ENCODE data around the gene ERF.

ERF gene

GRCh38 chr19:42250666-42251531 is 4.0 kb downstream of the ERF start:
- peaks cover 20% of the 10 kb centered on the region for H3K36me3 ChIP-seq (ENCODE audit: insufficient read depth, low read length)
- peaks cover 25% of the 10 kb centered on the region for H3K4me1 ChIP-seq (ENCODE audit: insufficient read depth, low read length)
- no peaks in the 10 kb centered on the region for H3K27me3 ChIP-seq (ENCODE audit: insufficient read depth, low read length)
- no peaks in the 10 kb centered on the region for H3K9me3 ChIP-seq (ENCODE audit: low read length)
- H3K4me3 ChIP-seq (ENCODE audit: low read length) = no peak overlapping the region
- no peak overlapping the region for H2AFZ ChIP-seq (ENCODE audit: low read depth, low read length)

DNA sequence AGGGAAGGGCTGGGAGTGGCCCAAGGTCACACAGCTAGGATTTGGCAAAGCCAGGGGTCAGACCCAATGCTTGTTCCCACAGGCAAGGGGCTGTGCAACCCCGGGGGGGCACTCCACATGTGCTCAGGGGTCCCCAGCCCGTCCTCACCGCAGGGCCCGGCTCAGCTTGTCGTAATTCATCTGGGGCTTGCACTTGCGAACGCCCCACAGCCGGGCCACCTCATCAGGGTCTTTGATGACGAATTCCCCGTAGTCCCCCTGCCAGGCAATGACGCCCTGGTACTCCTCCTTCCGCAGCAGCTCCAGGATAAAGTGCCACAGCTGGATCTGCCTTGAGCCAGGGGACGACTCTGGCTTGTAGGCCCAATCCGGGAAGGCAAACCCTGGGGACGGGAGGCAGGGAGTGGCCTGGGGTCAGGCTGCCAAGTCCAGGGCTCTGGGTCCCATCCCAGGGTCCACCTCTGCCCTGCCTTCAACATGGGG is 4.7 kb downstream of the ERF start:
- Histone ChIP-seq H3K9me3 (ENCODE audit: low read length) (no peaks in the 10 kb centered on the region), H2AFZ (ENCODE audit: low read depth, low read length) (no peak overlapping the region), H3K4me3 (ENCODE audit: low read length) (no peak overlapping the region), H3K27me3 (ENCODE audit: insufficient read depth, low read length) (no peaks in the 10 kb centered on the region), H3K4me1 (ENCODE audit: insufficient read depth, low read length) (peaks cover 20% of the 10 kb centered on the region), H3K36me3 (ENCODE audit: insufficient read depth, low read length) (peaks cover 20% of the 10 kb centered on the region)

GRCh38 chr19:42249769-42250168 is 5.2 kb downstream of the ERF start:
- Histone ChIP-seq H3K4me1 (ENCODE audit: insufficient read depth, low read length) (peaks cover 19% of the 10 kb centered on the region), H3K4me3 (ENCODE audit: low read length) (no peak overlapping the region), H3K27me3 (ENCODE audit: insufficient read depth, low read length) (no peaks in the 10 kb centered on the region), H3K9me3 (ENCODE audit: low read length) (no peaks in the 10 kb centered on the region), H3K36me3 (ENCODE audit: insufficient read depth, low read length) (peaks cover 20% of the 10 kb centered on the region), H2AFZ (ENCODE audit: low read depth, low read length) (no peak overlapping the region)

DNA sequence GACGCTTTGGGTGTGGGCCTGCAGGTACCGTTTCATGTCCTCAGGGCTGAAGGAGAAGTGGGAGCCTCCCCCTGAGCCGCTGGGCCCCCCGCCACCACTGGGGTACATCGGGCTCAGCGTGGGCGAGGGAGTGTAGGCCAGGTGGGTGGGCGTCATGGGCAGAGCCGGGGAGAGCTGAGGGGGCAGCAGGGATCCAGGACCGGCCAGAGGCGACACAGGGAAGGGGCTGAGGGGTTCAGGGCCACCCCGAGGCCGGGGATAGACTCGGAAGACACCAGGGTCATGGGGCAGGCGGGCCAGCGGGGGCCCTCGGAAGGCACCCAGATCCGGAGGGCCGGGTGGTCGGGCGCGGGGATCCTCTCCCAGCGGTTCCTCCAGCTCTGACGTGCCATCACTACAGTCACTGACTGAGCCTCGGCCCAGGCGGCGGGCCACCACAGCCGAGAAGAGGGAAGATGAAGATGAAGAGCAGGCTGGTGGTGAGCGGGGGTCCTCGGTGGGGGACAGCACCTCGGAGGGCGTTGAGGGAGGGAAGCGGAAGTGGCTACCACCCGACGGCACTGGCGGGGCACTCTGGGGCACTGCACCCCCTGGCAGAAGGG is 5.7 kb downstream of the ERF start:
- Histone ChIP-seq H3K9me3 (ENCODE audit: low read length) (no peaks in the 10 kb centered on the region), H3K4me1 (ENCODE audit: insufficient read depth, low read length) (peaks cover 19% of the 10 kb centered on the region), H3K4me3 (ENCODE audit: low read length) (no peak overlapping the region), H3K36me3 (ENCODE audit: insufficient read depth, low read length) (peaks cover 20% of the 10 kb centered on the region), H2AFZ (ENCODE audit: low read depth, low read length) (no peak overlapping the region), H3K27me3 (ENCODE audit: insufficient read depth, low read length) (no peaks in the 10 kb centered on the region)

- Histone ChIP-seq H2AFZ (ENCODE audit: low read depth, low read length) (no peak overlapping the region), H3K9me3 (ENCODE audit: low read length) (no peaks in the 10 kb centered on the region), H3K27me3 (ENCODE audit: insufficient read depth, low read length) (no peaks in the 10 kb centered on the region), H3K4me3 (ENCODE audit: low read length) (no peak overlapping the region), H3K36me3 (ENCODE audit: insufficient read depth, low read length) (peaks cover 20% of the 10 kb centered on the region), H3K4me1 (ENCODE audit: insufficient read depth, low read length) (peaks cover 23% of the 10 kb centered on the region)
These were observed 6.4 kb downstream of the ERF start for GRCh38 chr19:42248270-42249148.

GRCh38 chr19:42247640-42248199 is 7.2 kb downstream of the ERF start:
- peaks cover 16% of the 10 kb centered on the region for H3K4me1 ChIP-seq (ENCODE audit: insufficient read depth, low read length)
- peaks cover 20% of the 10 kb centered on the region for H3K36me3 ChIP-seq (ENCODE audit: insufficient read depth, low read length)
- H3K9me3 ChIP-seq (ENCODE audit: low read length) = no peaks in the 10 kb centered on the region
- H3K4me3 ChIP-seq (ENCODE audit: low read length) = no peak overlapping the region
- no peaks in the 10 kb centered on the region for H3K27me3 ChIP-seq (ENCODE audit: insufficient read depth, low read length)
- H2AFZ ChIP-seq (ENCODE audit: low read depth, low read length) = no peak overlapping the region

DNA sequence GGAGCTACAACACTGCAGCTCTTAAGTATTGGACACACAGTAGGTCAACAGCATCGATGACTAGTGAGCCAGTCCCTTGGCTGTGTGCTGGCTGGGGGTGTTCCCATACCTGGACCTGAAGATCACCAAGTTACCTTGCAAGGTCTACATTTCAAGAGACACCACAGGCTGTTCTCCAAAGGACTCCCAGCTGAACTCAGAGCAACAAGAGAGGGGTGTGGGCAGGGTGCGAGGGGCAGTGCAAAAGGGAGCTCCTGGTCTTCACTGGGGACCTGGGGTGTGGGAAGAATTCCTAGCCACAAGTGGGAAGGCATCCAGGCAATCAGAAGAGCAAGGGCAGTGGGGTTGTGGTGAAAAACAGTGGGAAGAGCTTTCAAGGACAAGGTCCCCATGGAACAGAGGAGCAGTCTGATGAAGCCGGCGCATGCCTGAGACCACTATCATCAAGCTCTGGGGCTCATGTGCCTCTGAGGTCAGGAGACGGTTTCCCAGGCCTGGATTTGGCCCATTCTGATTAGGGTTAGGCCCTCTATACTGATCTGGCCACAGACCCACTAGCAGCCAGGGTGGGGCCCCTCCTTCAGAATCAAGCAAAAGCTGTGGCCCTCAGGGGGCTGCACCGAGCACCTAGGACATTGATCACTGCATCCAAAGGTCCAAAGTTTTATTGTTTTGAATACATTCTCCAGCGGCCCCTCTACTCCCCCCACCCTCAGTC is 7.8 kb downstream of the ERF start:
- Histone ChIP-seq H3K27me3 (ENCODE audit: insufficient read depth, low read length) (no peaks in the 10 kb centered on the region), H3K9me3 (ENCODE audit: low read length) (no peaks in the 10 kb centered on the region), H3K4me1 (ENCODE audit: insufficient read depth, low read length) (peaks cover 10% of the 10 kb centered on the region), H3K4me3 (ENCODE audit: low read length) (no peak overlapping the region), H2AFZ (ENCODE audit: low read depth, low read length) (no peak overlapping the region), H3K36me3 (ENCODE audit: insufficient read depth, low read length) (peaks cover 20% of the 10 kb centered on the region)

- H3K36me3 ChIP-seq (ENCODE audit: insufficient read depth, low read length) = peaks cover 20% of the 10 kb centered on the region
These were observed 8.6 kb downstream of the ERF start for GRCh38 chr19:42246143-42246921.

GRCh38 chr19:42245231-42245630 is 9.7 kb downstream of the ERF start:
- Histone ChIP-seq H3K36me3 (ENCODE audit: insufficient read depth, low read length) (peaks cover 14% of the 10 kb centered on the region), H3K4me3 (ENCODE audit: low read length) (no peak overlapping the region), H2AFZ (ENCODE audit: low read depth, low read length) (no peak overlapping the region), H3K9me3 (ENCODE audit: low read length) (no peaks in the 10 kb centered on the region), H3K27me3 (ENCODE audit: insufficient read depth, low read length) (no peaks in the 10 kb centered on the region), H3K4me1 (ENCODE audit: insufficient read depth, low read length) (peaks cover 10% of the 10 kb centered on the region)

More at GRCh38 chr19:42246143-42246921, 8.6 kb downstream of the ERF start:
- Histone ChIP-seq H3K27me3 (ENCODE audit: insufficient read depth, low read length) (no peaks in the 10 kb centered on the region), H3K4me3 (ENCODE audit: low read length) (no peak overlapping the region), H3K9me3 (ENCODE audit: low read length) (no peaks in the 10 kb centered on the region), H3K4me1 (ENCODE audit: insufficient read depth, low read length) (peaks cover 7% of the 10 kb centered on the region), H2AFZ (ENCODE audit: low read depth, low read length) (no peak overlapping the region)

GRCh38 chr19:42244347-42245220 is 10.3 kb downstream of the ERF start:
- Histone ChIP-seq H3K27me3 (ENCODE audit: insufficient read depth, low read length) (no peaks in the 10 kb centered on the region), H2AFZ (ENCODE audit: low read depth, low read length) (peak overlapping the region; percentile 17), H3K36me3 (ENCODE audit: insufficient read depth, low read length) (peaks cover 11% of the 10 kb centered on the region), H3K4me1 (ENCODE audit: insufficient read depth, low read length) (peaks cover 10% of the 10 kb centered on the region), H3K4me3 (ENCODE audit: low read length) (peak overlapping the region; percentile 76), H3K9me3 (ENCODE audit: low read length) (no peaks in the 10 kb centered on the region)
